Lower leg skin (tissue), 3 donors: ENCODE measurements around the gene ABHD11.

ENCODE experiments used
- CTCF ChIP-seq, 3 donors: fragments of 450-650 bp; IDR thresholded peaks; one replicate each; pipeline ENCODE4 v1.5.1; 2016; ENCODE audit warnings: antibody characterized with exemption in 3 of 3, mild to moderate bottlenecking in 3 of 3, moderate library complexity in 2 of 3
- POLR2A ChIP-seq, 2 donors: fragments of 450-650 bp; IDR thresholded peaks; one replicate each; pipeline ENCODE4 v1.6.1; 2016 to 2017; ENCODE audit warnings: antibody characterized with exemption in 2 of 2, mild to moderate bottlenecking in 1 of 2, moderate library complexity in 1 of 2

GRCh38 chr7:73700581-73701134, 37.9 kb downstream of the ABHD11 start:
- TF ChIP-seq CTCF (IDR thresholded peaks at IDR 0.05) (no peak), POLR2A (IDR thresholded peaks at IDR 0.05) (no peak)
